HUES48 (cell line): ENCODE measurements around the gene PET117.
"Not testable (repeated sequence)": the region's sequence is repeated elsewhere in the genome, so short reads cannot be mapped to it uniquely, and the experiment has no call there.

Source experiments
- H3K27ac ChIP-seq: one replicate; pipeline ENCODE4 v1.7.0; 2013; ENCODE audit warnings: low read depth, low read length, inconsistent platforms
- H3K27me3 ChIP-seq: 2 replicates; pipeline ENCODE4 v1.6.1; 2013; ENCODE audit warnings: mild to moderate bottlenecking, low read length; ENCODE audit not compliant: control insufficient read depth, insufficient read depth
- H3K36me3 ChIP-seq: 2 replicates; pipeline ENCODE4 v1.6.1; 2013; ENCODE audit warnings: low read length; ENCODE audit not compliant: control insufficient read depth, insufficient read depth
- H3K4me1 ChIP-seq: 2 replicates; pipeline ENCODE4 v1.6.1; 2013; ENCODE audit warnings: mild to moderate bottlenecking, low read length; ENCODE audit not compliant: control insufficient read depth, insufficient read depth
- H3K4me3 ChIP-seq: 2 replicates; pipeline ENCODE4 v1.5.1; 2013; ENCODE audit warnings: mild to moderate bottlenecking, low read depth, low read length
- H3K9ac ChIP-seq: 2 replicates; pipeline ENCODE4 v1.6.1; 2013; ENCODE audit warnings: mild to moderate bottlenecking, low read depth, low read length, moderate library complexity
- H3K9me3 ChIP-seq: 2 replicates; pipeline ENCODE4 v1.6.1; 2013; ENCODE audit warnings: low read length; ENCODE audit not compliant: control insufficient read depth, insufficient read depth

Gene PET117

GRCh38 chr20:18103497-18103896 lies 34.2 kb upstream of the PET117 start:
- Histone ChIP-seq H3K36me3 (no peaks in the 10 kb centered on the region), H3K4me3 (no peak overlapping the region), H3K9me3 (no peaks in the 10 kb centered on the region), H3K4me1 (peaks cover 10% of the 10 kb centered on the region), H3K9ac (no peak overlapping the region), H3K27me3 (no peaks in the 10 kb centered on the region), H3K27ac (no peak overlapping the region)

- Histone ChIP-seq H3K4me3 (no peak overlapping the region), H3K27me3 (no peaks in the 10 kb centered on the region), H3K4me1 (no peaks in the 10 kb centered on the region), H3K9ac (no peak overlapping the region), H3K36me3 (no peaks in the 10 kb centered on the region), H3K27ac (no peak overlapping the region), H3K9me3 (no peaks in the 10 kb centered on the region)
Observed at GRCh38 chr20:18108326-18108725, 29.3 kb upstream of the PET117 start.

- H3K4me1 ChIP-seq, H3K27ac ChIP-seq, H3K9me3 ChIP-seq, H3K27me3 ChIP-seq, H3K36me3 ChIP-seq, H3K9ac ChIP-seq, H3K4me3 ChIP-seq: not testable (repeated sequence)
Observed at GRCh38 chr20:18128574-18128973, 9.1 kb upstream of the PET117 start.

GRCh38 chr20:18132663-18133062 lies 5.0 kb upstream of the PET117 start:
- H3K27me3 ChIP-seq: peaks cover 5% of the 10 kb centered on the region; the same call in 1 of the 2 replicates
- H3K27ac ChIP-seq: no peak overlapping the region
- no peaks in the 10 kb centered on the region for H3K36me3 ChIP-seq
- H3K4me3 ChIP-seq: no peak overlapping the region
- no peaks in the 10 kb centered on the region for H3K9me3 ChIP-seq
- H3K9ac ChIP-seq: no peak overlapping the region
- H3K4me1 ChIP-seq: peaks cover 6% of the 10 kb centered on the region

- Histone ChIP-seq H3K4me3 (no peak overlapping the region), H3K9ac (no peak overlapping the region), H3K36me3 (no peaks in the 10 kb centered on the region), H3K4me1 (peaks cover 11% of the 10 kb centered on the region), H3K9me3 (no peaks in the 10 kb centered on the region), H3K27me3 (peaks cover 5% of the 10 kb centered on the region; the same call in 1 of the 2 replicates), H3K27ac (no peak overlapping the region)
Observed at GRCh38 chr20:18133962-18134361, 3.7 kb upstream of the PET117 start.

- H3K27ac ChIP-seq: peak overlapping the region; percentile 94
- H3K4me3 ChIP-seq: peak overlapping the region; percentile 100
- peak overlapping the region; percentile 97 for H3K9ac ChIP-seq
- peaks cover 19% of the 10 kb centered on the region for H3K4me1 ChIP-seq
- no peaks in the 10 kb centered on the region for H3K9me3 ChIP-seq
- H3K27me3 ChIP-seq: peaks cover 5% of the 10 kb centered on the region; the same call in 1 of the 2 replicates
- peaks cover 14% of the 10 kb centered on the region for H3K36me3 ChIP-seq
Observed at GRCh38 chr20:18138266-18138582, 561 bp downstream of the PET117 start.

- Histone ChIP-seq H3K9ac (peak overlapping the region; percentile 97), H3K4me1 (peaks cover 18% of the 10 kb centered on the region), H3K36me3 (peaks cover 19% of the 10 kb centered on the region), H3K9me3 (no peaks in the 10 kb centered on the region), H3K27me3 (peaks cover 5% of the 10 kb centered on the region; the same call in 1 of the 2 replicates), H3K27ac (peak overlapping the region; percentile 94), H3K4me3 (peak overlapping the region; percentile 100)
Observed at GRCh38 chr20:18138639-18139583, 1.2 kb downstream of the PET117 start.

GRCh38 chr20:18139832-18140231 lies 2.2 kb downstream of the PET117 start:
- Histone ChIP-seq H3K27ac (no peak overlapping the region), H3K27me3 (peaks cover 5% of the 10 kb centered on the region; the same call in 1 of the 2 replicates), H3K4me3 (peak overlapping the region; percentile 100; the same call in 1 of the 2 replicates), H3K36me3 (peaks cover 28% of the 10 kb centered on the region), H3K9ac (no peak overlapping the region), H3K4me1 (peaks cover 15% of the 10 kb centered on the region), H3K9me3 (no peaks in the 10 kb centered on the region)

- H3K9ac ChIP-seq: no peak overlapping the region
- peaks cover 48% of the 10 kb centered on the region for H3K36me3 ChIP-seq
- no peaks in the 10 kb centered on the region for H3K27me3 ChIP-seq
- H3K27ac ChIP-seq: peak overlapping the region; percentile 77
- H3K9me3 ChIP-seq: no peaks in the 10 kb centered on the region
- peaks cover 3% of the 10 kb centered on the region for H3K4me1 ChIP-seq
- H3K4me3 ChIP-seq: no peak overlapping the region
Observed at GRCh38 chr20:18144541-18145099, 7.0 kb downstream of the PET117 start.

- Histone ChIP-seq H3K36me3 (peaks cover 65% of the 10 kb centered on the region), H3K4me3 (no peak overlapping the region), H3K9ac (no peak overlapping the region), H3K4me1 (no peaks in the 10 kb centered on the region), H3K27me3 (no peaks in the 10 kb centered on the region), H3K27ac (no peak overlapping the region), H3K9me3 (no peaks in the 10 kb centered on the region)
Observed at GRCh38 chr20:18154342-18154741, 16.7 kb downstream of the PET117 start.

GRCh38 chr20:18156045-18156444 lies 18.4 kb downstream of the PET117 start:
- Histone ChIP-seq H3K9me3 (no peaks in the 10 kb centered on the region), H3K4me1 (no peaks in the 10 kb centered on the region), H3K36me3 (peaks cover 63% of the 10 kb centered on the region), H3K4me3 (no peak overlapping the region), H3K27ac (no peak overlapping the region), H3K27me3 (no peaks in the 10 kb centered on the region), H3K9ac (no peak overlapping the region)
